Keratinocyte (primary cell): ENCODE data around the gene TMEM184C.

Experiments used
- CTCF ChIP-seq, 3 experiments: IDR thresholded peaks in 1 of 3; conservative IDR thresholded peaks in 1 of 3; optimal IDR thresholded peaks in 1 of 3; 2 replicates in 2 of 3; 3 replicates in 1 of 3; pipeline versions ENCODE3 to v1.5.1; 2011; ENCODE audit warnings: low read length in 3 of 3, mild to moderate bottlenecking in 3 of 3, moderate library complexity in 2 of 3, control low read depth in 1 of 3, inconsistent platforms in 1 of 3; ENCODE audit not compliant: insufficient read depth in 2 of 3; ENCODE audit errors: extremely low read depth in 1 of 3
- EZH2 ChIP-seq: IDR thresholded peaks from one replicate; pipeline ENCODE4 v1.6.1; 2012; ENCODE audit warnings: inconsistent platforms, mild to moderate bottlenecking, low read length, moderate library complexity

GRCh38 chr4:147638942-147639341 is 21.7 kb downstream of the TMEM184C start:
- no peak for TF ChIP-seq CTCF (optimal IDR thresholded peaks at IDR 0.05 in 1 of 3, IDR thresholded peaks at IDR 0.05 in 1 of 3, conservative IDR thresholded peaks at IDR 0.05 in 1 of 3; ENCODE audit: extremely low read depth in 1 of 3, insufficient read depth in 2 of 3, low read length in 3 of 3)
- TF ChIP-seq EZH2: no peak
